Thoracic aorta (tissue), 2 donors: ENCODE measurements around the gene MKS1. TPM values are rescaled to one million over a fixed set of nuclear protein-coding genes. Genes with fewer than 3 reads are reported as not detected.
A peak's percentile ranks its signal among the peaks of the same experiment; 100 is the strongest.

Source experiments
- ATAC-seq: fragments of 150-250 bp; one replicate; pipeline ENCODE4 v1.8.0; 2017; ENCODE audit warnings: low read depth; ENCODE audit not compliant: insufficient number of reproducible peaks, low FRiP score
- DNase-seq: peaks from one replicate; pipeline ENCODE4 v3.0.0-alpha.2; 2020; ENCODE audit warnings: low spot score
- H3K27ac ChIP-seq, 2 donors: fragments of 200-600 bp; sonication (generic); 1 replicate in 1 of 2; 2 replicates in 1 of 2; pipeline ENCODE4 v1.5.1; 2016; ENCODE audit warnings: mild to moderate bottlenecking in 2 of 2, moderate library complexity in 2 of 2
- H3K27me3 ChIP-seq: fragments of 200-600 bp; sonication (generic); replicated peaks from 2 replicates; pipeline ENCODE4 v1.6.0; 2016; ENCODE audit warnings: mild to moderate bottlenecking; ENCODE audit not compliant: insufficient read depth
- H3K36me3 ChIP-seq: fragments of 200-600 bp; sonication (generic); one replicate; pipeline ENCODE4 v1.5.1; 2016
- H3K4me1 ChIP-seq, 2 donors: fragments of 200-600 bp; sonication (generic); 1 replicate in 1 of 2; 2 replicates in 1 of 2; pipeline versions ENCODE4 v1.5.1 to v1.6.0; 2016; ENCODE audit warnings: low read depth in 2 of 2, mild to moderate bottlenecking in 1 of 2; ENCODE audit not compliant: control insufficient read depth in 1 of 2
- H3K4me3 ChIP-seq: fragments of 200-600 bp; sonication (generic); 2 replicates; pipeline ENCODE4 v1.5.1; 2016; ENCODE audit warnings: mild to moderate bottlenecking
- H3K9me3 ChIP-seq: fragments of 200-600 bp; sonication (generic); 2 replicates; pipeline ENCODE4 v1.5.1; 2016
- total RNA-seq, 2 donors: library from RNA; depleted of rRNA; stranded (reverse); fragments of >200 nt; gene quantifications; one replicate each; pipeline versions ENCODE4 v1.1.0 to v1.2.3, GENCODE V29; 2016
- TF ChIP-seq, protein P1 (sequence below): fragments of 200-600 bp; sonication (generic); IDR thresholded peaks from one replicate; pipeline ENCODE4 v1.5.1; 2019; ENCODE audit warnings: antibody characterized with exemption

MKS1 gene
- total RNA-seq, 2 donors from 2014 or later, result 10.5 to 10.8 TPM

DNA sequence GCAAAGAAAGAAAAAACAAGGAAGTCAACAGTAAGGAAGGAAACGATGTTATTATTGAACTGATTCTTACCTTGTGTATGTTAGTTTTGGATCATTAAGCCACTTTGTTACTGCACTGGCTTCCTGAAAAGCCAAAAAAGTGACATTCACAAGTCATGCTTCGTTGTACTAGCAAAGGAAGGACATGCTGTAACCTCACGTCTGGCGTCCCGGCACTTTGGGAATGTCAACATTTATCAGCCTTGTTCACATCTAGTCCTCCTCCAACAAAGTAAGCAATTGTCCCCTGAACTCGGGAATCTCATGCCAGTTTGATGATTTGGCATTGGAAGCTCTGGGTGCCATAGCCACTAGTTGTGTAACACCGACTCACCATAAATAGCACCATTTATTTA, 731 bp upstream of the MKS1 start:
- Histone ChIP-seq H3K4me3 (peak overlapping the region; percentile 84), H3K27me3 (no peaks in the 10 kb centered on the region), H3K4me1 (peaks cover 5 to 8% of the 10 kb centered on the region in 2 donors), H3K36me3 (no peaks in the 10 kb centered on the region), H3K9me3 (no peaks in the 10 kb centered on the region), H3K27ac (peak overlapping the region; percentile 61 to 71)
- TF ChIP-seq, protein P1, sequence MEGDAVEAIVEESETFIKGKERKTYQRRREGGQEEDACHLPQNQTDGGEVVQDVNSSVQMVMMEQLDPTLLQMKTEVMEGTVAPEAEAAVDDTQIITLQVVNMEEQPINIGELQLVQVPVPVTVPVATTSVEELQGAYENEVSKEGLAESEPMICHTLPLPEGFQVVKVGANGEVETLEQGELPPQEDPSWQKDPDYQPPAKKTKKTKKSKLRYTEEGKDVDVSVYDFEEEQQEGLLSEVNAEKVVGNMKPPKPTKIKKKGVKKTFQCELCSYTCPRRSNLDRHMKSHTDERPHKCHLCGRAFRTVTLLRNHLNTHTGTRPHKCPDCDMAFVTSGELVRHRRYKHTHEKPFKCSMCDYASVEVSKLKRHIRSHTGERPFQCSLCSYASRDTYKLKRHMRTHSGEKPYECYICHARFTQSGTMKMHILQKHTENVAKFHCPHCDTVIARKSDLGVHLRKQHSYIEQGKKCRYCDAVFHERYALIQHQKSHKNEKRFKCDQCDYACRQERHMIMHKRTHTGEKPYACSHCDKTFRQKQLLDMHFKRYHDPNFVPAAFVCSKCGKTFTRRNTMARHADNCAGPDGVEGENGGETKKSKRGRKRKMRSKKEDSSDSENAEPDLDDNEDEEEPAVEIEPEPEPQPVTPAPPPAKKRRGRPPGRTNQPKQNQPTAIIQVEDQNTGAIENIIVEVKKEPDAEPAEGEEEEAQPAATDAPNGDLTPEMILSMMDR, result no peak
- no peak for ATAC-seq
- DNase-seq, result no peak

DNA sequence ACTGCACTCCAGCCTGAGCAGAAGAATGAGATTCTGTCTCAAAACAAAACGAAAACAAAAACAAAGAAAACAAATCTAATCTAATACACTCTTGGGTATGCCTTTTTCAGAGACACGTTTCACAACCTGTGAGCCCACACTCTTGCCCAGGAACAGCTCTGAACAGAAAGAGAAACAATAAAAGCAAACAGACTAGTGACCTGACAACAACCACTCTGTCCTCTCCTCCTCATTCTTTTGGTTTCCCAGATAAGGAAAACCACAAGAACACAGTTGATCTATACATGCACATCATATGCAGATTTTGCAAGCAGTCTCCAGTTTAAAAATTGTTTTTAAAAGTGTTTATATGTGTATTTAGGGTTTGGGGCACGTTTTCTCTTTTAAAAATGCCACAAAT, 1.3 kb downstream of the MKS1 start:
- H3K36me3 ChIP-seq, result peaks cover 6% of the 10 kb centered on the region
- no peaks in the 10 kb centered on the region for H3K9me3 ChIP-seq

DNA sequence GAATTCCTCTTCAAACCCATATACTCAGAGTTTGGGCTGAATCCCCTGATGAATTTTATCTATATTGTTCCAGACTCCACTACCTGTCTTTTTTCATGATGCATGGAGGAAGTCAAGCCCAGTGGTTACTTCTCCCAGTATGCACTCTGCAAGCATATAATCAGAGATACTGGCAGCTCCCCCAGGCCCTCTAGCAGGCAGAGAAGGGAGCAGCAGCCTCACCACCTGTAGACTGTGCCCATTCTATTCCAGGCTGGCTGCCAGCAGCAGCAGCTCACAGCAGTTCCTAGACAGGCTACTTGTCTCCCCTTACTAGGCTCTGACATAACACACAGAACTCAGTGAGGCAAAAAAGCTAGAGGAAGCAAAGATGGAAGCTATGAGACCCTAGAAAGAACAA, 3.4 kb downstream of the MKS1 start:
- Histone ChIP-seq H3K27me3 (no peaks in the 10 kb centered on the region), H3K4me3 (no peak overlapping the region), H3K36me3 (peaks cover 13% of the 10 kb centered on the region), H3K9me3 (no peaks in the 10 kb centered on the region), H3K4me1 (peaks cover 5 to 8% of the 10 kb centered on the region in 2 donors), H3K27ac (no peak overlapping the region)
- TF ChIP-seq, protein P1, result no peak
- ATAC-seq, result no peak
- no peak for DNase-seq

More for the DNA sequence above, 1.3 kb downstream of the MKS1 start:
- no peak for ATAC-seq
- H3K27ac ChIP-seq, result no peak overlapping the region
- H3K4me3 ChIP-seq, result no peak overlapping the region
- no peak for DNase-seq
- TF ChIP-seq, protein P1, result no peak
- peaks cover 5 to 8% of the 10 kb centered on the region in 2 donors for H3K4me1 ChIP-seq
- H3K27me3 ChIP-seq, result no peaks in the 10 kb centered on the region

DNA sequence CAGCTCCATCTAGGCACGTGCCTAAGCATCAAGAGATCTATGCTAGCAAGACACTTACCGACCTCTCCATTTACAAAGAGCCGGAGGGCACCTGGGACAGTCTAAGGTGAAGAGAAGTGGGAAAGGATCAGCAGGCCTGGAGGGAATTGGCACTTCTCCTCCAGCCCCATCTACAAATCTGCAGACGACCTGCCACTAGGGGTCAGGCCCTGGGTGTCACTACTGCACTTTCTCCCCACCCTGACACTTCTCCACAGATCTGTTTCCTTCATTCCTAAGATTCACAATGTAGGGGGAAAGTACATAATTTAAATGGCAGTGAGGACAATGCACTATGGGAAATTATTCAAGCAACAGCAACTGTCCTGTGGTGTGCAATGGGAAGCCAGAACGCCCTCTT, 8.1 kb downstream of the MKS1 start:
- peaks cover 23% of the 10 kb centered on the region for H3K36me3 ChIP-seq
- no peak overlapping the region for H3K4me3 ChIP-seq

DNA sequence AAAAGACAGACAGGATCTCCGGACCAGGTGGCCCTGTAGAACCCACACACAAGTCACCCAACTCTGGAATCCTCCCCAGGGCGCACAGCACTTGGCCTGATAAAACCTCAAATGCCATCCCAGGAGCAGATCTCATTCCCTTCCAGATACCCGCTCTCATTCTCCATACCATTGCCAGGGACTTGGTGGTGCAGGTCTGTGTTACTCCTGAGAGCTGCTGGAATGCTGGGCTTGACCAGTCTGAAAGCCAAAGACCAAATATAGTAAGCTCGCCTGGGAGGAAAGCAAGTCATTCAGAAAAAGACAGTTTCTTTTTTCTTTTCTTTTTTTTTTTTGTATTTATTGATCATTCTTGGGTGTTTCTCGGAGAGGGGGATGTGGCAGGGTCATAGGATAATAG, 10.7 kb downstream of the MKS1 start:
- H3K27me3 ChIP-seq, result no peaks in the 10 kb centered on the region
- no peak overlapping the region for H3K27ac ChIP-seq
- H3K9me3 ChIP-seq, result no peaks in the 10 kb centered on the region
- TF ChIP-seq, protein P1, result no peak
- DNase-seq, result no peak
- ATAC-seq, result no peak
- H3K4me3 ChIP-seq, result no peak overlapping the region
- H3K36me3 ChIP-seq, result peaks cover 25% of the 10 kb centered on the region
- H3K4me1 ChIP-seq, result no peaks in the 10 kb centered on the region

More for the DNA sequence above, 8.1 kb downstream of the MKS1 start:
- TF ChIP-seq, protein P1, result no peak
- H3K27ac ChIP-seq, result no peak overlapping the region
- DNase-seq, result no peak
- H3K27me3 ChIP-seq, result no peaks in the 10 kb centered on the region
- H3K9me3 ChIP-seq, result no peaks in the 10 kb centered on the region
- ATAC-seq, result no peak
- H3K4me1 ChIP-seq, result no peaks in the 10 kb centered on the region
